Stimulated activated CD4-positive, alpha-beta T cell treated with anti-CD3 and anti-CD28 coated beads, Interleukin-12 subunit alpha, Interleukin-12 subunit beta, amount 100 ng/mL, for 48 hours (primary cell): ENCODE measurements around the gene ADAM12.

ENCODE experiments used
- DNase-seq, 3 donors: peaks; one replicate each; pipeline ENCODE4 v3.0.0-alpha.2; 2020; ENCODE audit warnings: low read depth in 2 of 3, low spot score in 1 of 3

ADAM12 gene

DNA sequence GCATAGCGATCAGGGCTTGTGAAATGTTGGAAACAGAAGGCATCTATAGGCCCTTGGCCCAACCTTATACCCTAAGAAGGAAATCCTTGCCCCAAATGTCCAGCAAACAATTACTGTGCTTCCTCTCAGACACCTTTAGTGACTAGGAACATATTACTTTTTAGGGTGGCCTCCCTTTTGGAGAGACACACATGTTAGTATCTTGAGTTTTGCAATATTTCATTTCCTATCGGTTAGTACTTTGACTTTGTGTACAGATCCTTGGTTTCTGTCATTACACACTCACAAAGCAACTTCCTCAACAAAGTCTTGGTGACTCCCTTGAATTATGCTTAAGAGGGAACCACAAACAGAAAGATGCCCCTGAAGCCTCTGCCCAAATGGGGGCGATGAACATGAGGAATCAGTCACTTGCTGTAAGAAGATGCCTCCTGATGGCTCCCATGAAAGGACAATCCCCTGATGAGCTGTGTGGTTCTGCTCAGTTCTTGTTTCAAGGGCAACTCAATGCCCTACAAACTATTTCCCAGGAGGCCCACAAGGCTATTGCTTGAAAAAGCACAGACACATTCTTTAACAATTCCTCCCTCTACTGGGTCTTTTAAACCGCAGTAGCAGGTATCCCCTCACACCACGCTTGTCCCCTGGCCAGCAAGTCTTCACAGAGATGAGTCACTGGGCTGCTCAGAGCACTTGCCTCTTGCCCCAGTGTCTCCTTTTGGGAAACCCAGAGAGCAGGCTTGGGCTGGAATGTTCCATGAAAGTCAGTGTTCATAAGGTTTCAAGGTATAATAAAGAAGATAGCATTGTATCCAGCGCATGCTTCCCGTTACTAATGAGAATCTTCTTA is 295.7 kb downstream of the ADAM12 start:
- no peak for DNase-seq

DNA sequence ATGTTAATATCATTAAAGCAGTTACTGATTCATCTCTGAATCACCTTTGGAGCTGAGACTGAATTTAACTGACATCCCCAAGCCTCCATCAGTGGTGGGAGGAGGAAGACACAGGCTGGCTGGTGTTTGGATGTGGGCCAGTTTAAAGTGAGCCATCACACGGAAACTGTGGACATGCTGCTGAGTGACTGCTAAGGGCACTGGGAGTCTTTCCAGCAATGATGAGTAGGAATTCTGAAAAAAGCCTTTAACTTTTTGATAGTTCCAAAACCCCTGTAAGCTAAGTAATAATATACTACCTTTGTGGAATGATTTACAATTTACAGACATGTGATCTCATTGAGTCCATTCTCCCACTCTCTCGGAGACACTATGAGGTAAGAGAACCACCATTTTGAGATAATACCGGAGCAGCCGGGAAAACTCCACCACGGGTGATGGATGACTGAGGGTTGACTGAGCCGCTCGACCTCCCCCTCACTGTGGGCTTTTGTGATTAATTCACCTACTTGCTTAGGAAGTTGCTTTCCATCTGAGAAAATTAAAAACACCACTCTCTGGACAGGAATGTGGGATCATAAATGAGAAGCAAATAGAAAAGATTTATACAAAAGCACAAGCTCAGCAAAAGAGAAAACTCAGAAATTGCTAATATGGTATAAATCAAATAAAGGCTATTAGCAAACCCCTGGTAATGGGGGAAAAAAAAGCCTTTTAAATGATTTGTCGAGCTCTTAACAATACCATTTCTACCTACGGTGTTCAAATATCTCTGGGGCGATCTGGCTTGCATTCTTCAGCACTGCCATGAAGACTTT is 297.2 kb downstream of the ADAM12 start:
- no peak for DNase-seq

DNA sequence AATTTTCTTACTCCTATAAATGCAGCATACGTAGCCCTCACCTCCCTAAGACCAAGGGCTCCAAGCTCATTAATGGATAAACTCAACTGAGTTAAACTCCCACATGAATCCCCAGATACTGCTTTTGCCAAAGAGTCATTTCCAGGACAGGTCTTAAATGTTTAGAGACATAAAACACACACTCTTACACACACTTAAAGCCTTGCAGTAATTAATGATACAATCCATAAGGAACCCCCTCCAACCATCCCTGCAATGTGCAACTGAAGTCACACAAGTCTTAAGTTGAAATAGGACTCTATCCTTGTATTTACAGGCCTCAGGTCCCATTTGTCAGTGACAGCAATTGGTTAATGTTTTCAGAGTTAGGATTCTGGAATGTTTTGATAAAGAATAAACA is 297.8 kb downstream of the ADAM12 start:
- DNase-seq = no peak

DNA sequence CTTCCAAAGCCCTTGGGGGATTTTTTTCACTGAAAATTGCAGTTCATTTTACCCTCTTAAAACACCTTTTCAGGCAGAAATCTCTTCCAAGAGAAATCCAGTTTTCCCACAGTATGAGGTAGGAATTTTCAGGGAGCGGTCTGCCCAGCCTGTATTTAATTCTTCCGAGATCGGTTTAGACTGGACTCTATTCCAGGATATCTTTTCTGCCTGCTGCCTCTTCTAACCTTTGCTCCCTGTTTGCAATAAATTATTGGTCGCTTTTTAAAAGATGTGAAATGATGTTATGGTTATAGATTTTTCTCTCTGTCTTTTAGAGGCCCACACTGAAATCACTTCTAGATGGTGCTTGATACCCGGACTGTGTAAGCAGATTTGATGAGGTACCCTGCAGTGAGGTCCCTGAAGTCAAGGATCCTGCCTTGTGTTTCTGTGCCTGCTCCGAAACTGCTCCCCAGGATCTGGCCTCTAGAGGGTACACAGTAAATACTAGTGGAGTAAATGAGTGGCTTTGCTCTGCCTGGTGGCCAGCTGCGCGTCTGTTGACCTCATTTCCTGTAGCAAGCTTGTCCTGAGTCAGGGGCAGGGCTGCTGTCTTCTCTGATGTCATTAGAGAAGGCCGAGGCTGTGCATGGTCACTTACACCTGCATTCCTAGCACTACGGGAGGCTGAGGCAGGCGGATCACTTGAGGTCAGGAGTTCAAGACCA is 300.3 kb downstream of the ADAM12 start:
- DNase-seq = no peak

DNA sequence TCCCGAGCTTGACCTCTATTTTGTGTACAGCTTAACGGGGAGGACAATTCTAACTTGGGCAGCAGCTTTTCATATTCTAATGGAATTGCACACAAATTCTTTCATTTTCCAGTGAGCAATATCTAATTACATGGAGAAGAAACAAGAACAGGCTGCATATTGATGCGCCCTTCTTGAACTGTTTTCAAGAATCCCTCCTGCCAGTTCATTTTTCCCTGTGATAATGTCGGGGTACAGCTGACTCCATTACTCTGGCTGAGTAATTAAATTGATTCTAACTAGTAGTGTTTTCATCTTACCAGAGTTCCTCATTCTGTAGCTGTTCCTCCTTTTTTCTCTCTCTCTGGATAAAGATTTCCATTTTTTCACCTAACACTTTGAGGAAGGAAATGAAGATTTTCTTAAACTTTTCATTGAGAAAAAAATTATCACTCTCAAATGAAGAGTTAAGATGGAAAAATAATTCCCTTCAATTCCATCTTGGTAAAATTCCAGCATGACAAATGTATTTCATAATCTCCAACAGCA is 301.1 kb downstream of the ADAM12 start:
- DNase-seq = no peak

DNA sequence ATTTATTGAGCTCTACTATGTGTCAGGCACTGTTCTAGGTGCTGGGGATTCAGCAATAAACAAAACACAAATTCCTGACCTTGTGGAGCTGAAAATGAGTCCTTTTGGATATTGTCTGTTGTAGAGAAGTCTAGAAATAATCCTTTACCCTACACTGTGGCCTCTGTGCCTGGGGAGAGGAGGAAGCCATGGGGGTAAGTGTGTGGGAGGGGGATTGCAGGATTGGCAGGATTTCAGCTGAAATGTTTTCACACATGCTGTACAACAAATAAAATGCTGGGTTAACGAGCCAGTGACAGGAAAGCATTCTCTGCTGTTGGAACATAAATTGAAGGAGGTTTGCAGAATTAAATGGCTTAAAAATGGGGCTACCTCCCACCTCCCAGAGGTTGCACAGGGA is 302.5 kb downstream of the ADAM12 start:
- DNase-seq = no peak

DNA sequence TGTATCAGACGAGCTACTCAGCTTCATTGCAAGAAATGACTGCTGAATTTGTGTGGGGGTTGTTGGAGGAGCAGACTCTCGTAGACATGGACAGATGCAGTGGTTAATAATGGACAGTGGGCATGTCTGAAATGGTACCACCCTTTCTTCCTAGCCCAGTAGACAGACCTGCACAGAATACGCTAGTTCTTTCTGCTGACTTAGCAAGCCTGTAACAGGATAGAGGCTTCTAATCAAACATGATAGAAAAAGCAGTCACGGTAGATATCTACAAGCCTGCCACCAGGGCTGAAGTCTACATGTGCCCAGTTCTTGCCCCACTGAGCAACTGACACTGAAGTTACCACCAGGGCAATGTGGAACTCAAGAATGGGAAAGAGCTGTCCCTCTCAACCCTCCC is 303.9 kb downstream of the ADAM12 start:
- no peak for DNase-seq

DNA sequence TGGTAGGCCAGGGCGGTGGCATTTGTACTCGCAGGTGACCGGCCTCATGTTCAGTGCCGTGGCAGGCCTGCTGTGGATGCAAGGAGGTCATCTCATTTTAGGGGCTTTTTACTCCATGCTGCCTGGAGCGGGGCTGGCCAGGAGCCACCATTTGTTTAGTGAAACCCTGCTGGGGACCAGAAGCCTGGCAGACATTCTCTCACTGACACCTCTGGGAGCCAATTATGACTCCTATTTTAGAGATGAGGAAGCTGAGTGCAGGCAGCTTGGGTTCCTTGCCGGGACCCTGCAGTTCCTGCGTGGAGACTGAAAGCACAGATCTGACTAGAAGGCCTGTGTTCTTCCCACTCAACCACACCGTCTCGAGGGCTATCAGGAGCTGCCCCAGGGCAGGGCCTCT is 305.3 kb downstream of the ADAM12 start:
- no peak for DNase-seq

DNA sequence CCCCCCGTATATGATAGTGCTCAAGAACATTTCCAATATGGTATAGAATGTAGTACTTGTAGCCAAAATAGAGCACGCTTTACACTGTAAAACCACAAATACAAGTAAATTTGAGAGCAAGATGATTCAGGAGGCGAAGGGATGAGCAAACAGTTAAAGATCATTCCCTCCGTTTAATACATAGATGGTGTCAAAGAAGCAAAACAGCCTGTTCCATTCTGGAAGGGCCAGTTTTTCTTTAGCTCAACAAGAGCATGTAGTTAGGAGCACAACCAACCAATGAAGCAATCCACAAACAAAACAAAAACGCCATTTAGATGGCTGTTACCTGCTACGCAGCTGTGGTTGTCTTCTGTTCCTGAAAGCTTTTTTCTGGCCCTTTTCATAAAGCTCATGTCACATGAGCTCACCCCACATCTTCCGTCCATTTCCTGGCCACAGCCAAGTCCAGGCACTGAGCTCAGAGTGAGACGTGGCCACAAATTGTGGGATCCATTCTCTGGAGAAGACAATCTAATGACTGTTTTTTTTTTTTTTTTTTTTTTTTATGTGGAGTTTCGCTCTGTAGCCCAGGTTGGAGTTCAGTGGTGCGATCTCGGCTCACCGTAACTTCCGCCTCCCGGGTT is 306.3 kb downstream of the ADAM12 start:
- no peak for DNase-seq

DNA sequence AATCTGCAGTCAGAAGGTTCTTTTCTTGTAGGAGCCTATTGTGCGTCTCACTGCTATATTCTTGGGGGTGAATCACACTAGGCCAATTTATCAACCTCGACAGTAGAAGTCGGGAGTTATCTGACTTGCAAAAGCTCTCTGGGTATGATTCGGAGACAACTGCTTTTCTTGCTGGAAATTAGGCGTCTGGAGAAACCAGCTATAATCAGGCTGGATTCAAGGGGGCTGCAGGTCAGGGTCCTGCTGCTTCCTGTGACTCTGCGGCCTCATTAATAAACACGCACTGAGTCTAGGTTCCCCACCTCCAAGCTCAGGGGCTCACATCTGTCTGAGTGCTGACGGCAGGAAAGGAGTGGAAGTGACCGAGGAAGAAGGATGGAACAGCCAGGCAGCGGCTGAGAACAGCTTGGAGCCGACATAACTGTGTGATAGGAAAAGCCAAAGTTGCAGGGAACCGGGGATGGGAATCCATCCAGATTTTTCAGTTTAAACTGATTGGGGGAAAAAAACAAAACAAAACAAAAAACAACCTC is 307.3 kb downstream of the ADAM12 start:
- no peak for DNase-seq

DNA sequence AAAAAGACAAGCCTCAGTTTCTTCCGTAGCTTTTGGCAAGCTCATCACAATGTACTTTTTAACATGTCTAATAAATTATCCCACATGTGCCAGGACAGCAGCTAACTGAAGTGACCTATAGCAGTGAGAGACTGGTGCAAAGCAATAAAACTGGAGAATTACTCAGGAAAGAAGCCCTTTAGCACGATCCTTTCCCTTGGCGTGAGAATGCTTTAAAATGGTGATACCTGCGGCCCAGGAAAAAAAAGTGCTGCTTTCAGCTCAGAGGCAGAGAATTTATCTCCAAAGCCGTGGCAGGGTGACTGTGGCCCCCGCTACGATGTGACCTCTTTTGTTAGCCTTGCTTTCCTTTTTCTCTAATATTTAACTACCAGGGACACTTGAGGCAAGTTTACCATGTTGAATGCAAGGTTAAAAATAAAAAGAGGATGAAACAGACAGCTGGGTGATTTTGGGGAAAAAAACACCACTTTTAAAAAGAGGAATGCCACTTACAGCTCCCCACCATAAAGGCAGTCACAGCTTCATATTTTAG is 307.9 kb downstream of the ADAM12 start:
- DNase-seq = no peak

DNA sequence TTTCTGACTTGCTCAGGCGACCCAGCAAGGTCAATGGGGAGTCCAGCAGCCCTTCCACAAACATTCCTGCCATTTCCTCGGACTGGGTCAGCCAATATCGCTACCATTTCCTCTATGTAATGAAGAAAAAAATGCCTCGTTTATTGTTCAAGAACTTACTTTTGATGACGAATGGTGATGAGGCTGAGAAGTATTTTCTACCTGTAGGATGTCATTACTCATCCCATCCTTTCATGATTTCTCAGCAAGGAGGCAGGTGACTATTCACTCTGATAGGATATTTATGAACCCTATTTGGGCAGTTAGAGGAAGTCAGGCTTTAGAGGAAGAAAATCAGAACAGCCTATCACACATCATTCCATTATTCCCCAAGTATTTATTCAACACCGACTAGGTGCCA is 313.3 kb downstream of the ADAM12 start:
- DNase-seq = no peak

DNA sequence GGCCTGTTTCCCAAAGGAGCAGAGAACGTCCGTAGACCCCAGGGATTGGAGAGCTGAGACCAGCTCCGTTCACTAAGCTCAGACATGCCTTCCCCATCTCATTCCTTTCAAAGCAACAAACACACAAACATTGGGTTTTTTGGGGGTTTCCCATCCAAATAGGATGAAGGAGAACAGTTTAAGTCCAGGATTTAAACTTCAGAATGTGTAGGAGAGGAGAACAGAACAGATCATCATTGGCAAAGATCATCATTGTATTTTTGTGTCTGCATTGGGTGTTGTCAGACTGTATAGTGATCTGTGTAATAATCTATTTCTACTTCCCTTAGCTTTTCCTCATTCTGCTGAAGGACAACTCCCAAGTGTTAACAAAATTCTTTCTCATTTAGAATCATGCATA is 314.0 kb downstream of the ADAM12 start:
- DNase-seq = no peak

DNA sequence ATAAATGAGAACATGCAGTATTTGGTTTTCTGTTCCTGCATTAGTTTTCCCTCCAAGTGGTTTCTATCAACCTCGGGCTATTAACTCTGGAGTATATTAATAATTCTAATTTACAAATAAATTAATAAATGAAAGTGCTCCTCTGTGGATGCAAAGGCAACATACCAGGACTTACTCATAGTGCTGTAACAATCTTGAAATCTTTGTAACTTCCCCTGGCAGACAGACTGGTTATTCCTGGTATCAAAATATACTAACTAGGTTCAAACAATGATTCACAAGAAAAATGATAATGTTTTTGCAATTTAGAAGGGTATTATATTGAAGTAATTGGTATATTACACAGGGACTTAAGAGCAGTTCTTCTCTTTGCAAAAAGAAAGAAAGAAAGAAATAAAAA is 314.7 kb downstream of the ADAM12 start:
- DNase-seq = no peak

DNA sequence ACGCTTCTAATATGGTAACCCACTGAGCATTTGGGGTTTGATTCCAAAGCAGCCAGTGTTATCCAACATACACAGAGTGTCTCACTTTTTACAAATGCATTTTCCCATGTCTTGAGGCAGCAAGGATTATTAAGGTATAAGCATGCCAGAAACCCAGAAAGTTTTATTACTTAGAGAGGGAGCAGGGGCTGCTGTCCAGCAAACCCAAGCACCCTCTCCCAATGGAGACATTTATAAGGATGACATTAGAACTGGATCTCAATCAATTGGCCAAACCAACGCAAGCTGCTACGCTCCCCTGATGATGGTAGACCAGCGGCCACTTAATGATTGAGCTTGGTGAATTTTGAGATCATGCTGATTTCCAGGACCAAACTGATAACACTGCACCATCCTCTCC is 315.7 kb downstream of the ADAM12 start:
- DNase-seq = no peak

DNA sequence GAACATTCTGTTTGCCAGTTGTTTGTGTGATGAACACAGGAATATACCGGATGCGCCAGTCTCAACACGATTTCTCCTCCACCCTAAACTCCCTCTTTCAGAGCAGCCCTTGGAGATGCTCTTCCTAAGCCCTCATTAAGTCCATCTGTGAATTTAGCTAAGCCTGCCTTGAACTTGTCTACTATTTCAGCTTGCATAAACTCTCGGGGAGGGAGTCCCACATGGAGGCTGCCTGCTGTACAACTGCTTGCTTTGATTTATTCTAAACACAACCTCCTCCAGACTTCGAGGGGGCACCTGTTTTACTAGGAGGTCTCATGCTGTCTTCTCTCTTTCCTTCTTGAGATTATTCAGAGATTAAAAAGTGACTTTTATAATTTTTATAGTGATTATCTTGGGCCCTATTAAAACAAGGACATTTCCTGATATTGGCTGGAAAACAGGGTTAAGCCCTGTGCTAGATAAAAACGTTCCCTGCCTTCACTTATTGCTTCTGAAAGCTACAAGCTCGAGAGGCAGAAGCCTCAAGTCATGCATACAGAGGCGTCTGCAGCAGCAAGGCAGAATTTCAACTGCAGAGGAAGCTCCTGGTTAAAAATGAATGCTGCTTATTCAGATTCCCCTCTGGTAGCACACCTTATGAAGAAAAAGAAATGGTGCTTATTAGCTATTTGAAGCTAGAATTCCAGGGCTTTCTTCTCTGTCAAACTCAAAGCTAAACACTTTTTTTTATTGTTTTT is 317.6 kb downstream of the ADAM12 start:
- DNase-seq = no peak

DNA sequence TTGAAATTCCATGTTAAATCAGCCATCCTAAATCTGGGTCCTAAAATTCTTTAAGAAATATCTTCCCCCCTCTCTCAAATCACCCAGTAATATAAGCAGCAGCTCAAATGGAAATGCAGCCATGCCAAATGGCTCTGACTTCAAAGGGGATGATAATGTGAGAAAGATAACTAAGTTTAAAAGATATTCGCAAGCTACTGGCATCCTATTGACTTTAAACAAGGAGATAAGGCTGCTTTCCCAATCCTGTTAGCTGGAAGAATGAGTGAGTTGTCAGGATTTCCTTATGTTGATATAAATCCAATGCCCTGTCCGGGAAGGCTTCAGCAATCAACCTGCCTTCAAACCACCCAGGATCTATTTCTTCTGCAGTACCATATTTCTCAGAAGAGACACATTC is 320.0 kb downstream of the ADAM12 start:
- no peak for DNase-seq

DNA sequence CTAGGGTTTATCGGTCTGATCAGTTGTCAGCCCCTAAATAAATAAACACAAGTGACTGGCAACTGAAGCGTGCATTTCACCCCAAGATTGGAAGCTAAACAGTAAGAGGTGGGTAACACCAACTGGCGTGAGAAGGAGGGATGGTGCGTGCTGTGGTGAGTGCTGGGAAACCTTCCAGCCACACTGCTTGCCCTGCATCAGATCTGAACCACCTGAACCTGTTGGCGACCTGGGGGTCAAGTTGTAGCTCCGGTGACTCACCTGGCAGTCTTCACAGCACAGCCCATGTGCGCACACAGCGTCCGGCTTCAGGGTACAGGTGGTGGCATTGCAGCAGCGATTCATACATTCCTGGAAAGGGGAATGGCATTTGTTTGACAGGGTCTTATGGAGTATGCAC is 321.8 kb downstream of the ADAM12 start:
- DNase-seq = no peak

DNA sequence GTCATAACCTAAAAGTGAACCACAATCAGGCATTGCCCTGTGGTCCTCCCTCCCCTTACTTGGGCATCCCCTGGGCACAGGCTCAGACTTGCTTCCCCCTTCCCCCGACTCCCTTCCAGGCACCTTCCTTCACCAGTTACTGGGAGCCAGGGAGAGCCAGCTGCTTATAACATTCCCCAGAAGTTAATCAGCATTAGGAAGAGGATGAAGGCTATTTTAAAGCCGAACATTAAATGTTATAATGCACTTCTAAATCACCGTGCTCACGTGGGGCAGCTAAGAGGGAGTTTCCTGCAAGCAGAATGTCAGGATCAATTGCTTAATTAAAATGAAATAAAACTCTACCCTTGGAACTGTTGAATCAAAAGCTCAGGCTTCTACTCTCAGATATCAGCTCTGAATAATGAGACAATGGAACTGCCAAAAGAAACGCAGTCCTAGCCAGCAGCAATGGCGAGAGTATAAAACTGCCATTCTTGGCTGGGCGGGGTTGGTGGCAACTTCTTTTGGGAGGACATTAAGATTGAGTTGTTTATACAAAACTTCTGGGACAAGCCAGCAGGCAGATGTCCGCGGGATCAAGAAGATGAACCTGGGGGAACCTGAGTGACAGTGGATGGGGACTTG is 322.4 kb downstream of the ADAM12 start:
- DNase-seq = no peak
